ENCODE results near the gene RAPH1.
A peak's percentile ranks its signal among the peaks of the same experiment; 100 is the strongest.

Gene RAPH1, protein sequence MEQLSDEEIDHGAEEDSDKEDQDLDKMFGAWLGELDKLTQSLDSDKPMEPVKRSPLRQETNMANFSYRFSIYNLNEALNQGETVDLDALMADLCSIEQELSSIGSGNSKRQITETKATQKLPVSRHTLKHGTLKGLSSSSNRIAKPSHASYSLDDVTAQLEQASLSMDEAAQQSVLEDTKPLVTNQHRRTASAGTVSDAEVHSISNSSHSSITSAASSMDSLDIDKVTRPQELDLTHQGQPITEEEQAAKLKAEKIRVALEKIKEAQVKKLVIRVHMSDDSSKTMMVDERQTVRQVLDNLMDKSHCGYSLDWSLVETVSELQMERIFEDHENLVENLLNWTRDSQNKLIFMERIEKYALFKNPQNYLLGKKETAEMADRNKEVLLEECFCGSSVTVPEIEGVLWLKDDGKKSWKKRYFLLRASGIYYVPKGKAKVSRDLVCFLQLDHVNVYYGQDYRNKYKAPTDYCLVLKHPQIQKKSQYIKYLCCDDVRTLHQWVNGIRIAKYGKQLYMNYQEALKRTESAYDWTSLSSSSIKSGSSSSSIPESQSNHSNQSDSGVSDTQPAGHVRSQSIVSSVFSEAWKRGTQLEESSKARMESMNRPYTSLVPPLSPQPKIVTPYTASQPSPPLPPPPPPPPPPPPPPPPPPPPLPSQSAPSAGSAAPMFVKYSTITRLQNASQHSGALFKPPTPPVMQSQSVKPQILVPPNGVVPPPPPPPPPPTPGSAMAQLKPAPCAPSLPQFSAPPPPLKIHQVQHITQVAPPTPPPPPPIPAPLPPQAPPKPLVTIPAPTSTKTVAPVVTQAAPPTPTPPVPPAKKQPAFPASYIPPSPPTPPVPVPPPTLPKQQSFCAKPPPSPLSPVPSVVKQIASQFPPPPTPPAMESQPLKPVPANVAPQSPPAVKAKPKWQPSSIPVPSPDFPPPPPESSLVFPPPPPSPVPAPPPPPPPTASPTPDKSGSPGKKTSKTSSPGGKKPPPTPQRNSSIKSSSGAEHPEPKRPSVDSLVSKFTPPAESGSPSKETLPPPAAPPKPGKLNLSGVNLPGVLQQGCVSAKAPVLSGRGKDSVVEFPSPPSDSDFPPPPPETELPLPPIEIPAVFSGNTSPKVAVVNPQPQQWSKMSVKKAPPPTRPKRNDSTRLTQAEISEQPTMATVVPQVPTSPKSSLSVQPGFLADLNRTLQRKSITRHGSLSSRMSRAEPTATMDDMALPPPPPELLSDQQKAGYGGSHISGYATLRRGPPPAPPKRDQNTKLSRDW

DNA sequence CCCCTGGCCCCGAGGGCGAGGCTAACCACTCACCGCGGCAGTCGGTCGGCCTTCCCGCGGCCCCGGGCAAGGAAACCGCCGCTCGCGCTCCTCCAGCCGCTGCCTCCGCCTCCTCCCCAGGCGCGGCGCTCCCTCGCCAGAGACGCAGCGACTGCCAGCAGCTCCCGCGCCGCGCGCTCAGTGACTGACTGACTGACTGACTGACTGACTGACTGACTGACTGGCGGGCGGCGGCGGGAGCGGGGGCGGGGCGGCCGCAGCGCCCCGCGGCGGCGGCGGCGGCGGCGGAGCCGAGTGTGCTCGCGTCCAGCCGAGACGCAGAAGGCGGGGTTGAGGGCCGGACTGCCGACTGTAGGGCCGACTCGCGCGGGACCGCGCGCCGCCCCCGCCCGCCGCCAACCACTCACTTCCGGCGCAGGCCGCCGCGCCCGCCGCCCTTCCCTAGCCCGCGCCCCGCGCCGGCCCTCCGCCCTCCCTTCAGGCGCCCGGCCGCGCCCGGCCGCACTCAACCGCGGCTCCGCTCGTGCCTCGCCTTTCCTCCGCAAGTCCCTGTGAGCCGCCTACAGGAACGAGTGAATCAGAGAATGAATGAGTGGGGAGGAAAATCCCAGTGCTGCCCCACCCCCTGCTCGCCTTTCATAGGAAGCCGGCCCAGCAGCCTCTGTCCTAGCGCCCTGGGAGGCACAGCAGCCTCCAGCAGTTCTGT lies at the start of gene RAPH1:
Gene RAPH1 (minus strand): TSS at position 224 of the 706 bp plus-strand sequence. CDS start 39,948 bp downstream, outside the sequence.
- DNase-seq: peak; percentile 76 to 80

DNA sequence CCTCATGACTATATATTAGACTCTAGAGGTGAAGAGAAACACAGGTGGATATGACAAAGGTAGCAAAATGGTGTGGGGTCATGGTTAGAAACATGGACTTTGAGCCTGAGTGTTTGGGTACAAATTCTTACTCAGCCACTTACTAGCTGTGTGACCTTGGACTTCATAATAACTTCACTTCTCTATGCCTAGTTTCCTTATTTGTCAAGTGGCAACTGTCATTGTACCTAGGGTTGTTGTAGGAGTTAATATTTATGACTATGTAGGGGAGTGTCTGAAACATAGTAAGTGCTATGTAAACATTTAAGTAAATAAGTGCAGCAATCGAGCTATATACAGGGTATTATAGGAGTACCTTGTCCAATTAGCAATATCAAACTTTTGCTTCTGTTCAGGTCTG lies 49.7 kb upstream of the RAPH1 start:
- DNase-seq: no peak

- peak; percentile 44 to 55 for DNase-seq
Observed at GRCh38 chr2:203583701-203584100, 48.6 kb upstream of the RAPH1 start.

- DNase-seq: no peak
Observed at GRCh38 chr2:203583084-203583695, 48.1 kb upstream of the RAPH1 start.

GRCh38 chr2:203582468-203582867 lies 47.4 kb upstream of the RAPH1 start:
- DNase-seq: no peak

GRCh38 chr2:203580844-203581243 lies 45.7 kb upstream of the RAPH1 start:
- DNase-seq: no peak

- no peak for DNase-seq
Observed at GRCh38 chr2:203579730-203580129, 44.6 kb upstream of the RAPH1 start.

DNA sequence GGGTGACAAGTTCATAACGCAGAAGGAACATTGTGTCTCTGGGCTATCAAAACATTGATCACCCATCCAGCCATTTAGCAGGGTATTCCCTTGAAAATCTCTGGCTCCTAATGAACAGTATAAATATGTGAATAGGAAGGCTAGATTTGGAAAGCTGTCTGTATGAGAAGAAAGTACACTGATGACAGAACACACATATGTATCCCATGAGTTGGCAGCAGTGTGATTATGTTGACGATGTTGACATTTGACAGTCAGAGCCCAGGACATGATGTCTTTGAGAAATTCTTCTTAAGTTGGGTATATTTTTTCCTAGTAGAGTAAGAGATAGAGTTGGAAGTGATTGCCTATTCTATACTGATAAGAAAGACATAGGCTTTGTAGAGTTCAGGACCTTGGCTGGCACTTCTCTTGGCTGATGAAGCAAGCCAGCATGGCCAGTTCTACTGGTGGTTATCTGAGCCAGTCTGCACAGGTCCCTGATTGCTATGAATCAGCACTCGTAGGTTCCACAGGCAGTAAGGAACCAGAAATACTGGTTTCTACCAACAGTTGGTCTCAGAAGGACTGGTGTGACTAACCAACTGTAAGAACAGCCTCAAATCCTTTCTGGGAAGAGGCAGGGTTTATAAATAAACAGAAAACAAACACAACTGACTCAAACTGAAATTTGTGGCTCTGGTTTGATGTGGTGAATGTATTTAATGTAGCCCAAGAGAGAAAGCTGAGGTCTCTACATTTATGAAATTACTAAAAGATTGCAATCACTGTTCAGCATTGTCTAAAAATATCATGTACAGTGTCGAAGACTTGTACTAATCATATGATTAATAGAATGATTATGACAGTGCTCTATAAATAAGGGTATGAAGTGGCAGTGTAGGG lies 43.9 kb upstream of the RAPH1 start:
- peak; percentile 46 to 56 for DNase-seq

DNA sequence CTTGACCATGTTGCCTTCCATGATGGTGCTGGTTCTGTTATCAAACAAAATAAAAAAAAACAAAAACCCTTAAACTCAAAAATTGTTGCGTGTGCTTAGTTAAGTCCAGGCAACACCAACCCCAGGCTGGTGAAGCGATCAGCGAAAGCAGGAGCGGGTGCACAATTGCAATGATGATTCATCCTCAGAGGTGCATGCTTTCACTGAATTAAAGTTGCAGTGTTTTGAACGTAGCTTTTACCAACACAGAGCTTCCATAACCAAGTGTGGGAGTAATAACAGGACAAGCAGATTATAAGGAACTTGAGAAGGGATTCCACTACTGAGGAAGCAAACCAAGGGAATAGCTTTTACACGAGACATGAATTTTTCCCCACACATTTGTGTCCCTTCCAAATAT lies 39.7 kb upstream of the RAPH1 start:
- DNase-seq: no peak

- DNase-seq: no peak
Observed at GRCh38 chr2:203572316-203572715, 37.2 kb upstream of the RAPH1 start.

GRCh38 chr2:203569677-203570316 lies 34.7 kb upstream of the RAPH1 start:
- DNase-seq: no peak

- no peak for DNase-seq
Observed at GRCh38 chr2:203567691-203568090, 32.6 kb upstream of the RAPH1 start.

DNA sequence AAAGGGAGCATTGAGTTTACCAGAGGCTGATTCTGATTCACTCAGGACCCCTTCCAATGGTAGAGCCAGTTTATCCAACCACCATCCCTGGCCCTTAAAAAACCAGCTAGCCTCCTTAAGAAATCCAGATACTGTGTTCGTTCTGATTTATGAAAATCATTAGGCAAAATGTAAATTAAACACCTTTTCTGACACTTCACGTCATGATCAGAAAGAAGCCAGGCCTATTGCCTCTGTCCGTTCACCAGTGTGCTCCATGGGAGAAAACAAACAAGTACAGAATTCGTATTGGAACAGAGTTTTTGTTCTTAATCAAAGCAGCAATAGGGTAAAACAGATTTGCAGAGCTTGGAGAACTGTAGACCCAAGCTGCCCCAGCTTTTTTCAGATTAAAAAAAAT lies 31.1 kb upstream of the RAPH1 start:
- DNase-seq: no peak

GRCh38 chr2:203565076-203565475 lies 30.0 kb upstream of the RAPH1 start:
- DNase-seq: no peak

DNA sequence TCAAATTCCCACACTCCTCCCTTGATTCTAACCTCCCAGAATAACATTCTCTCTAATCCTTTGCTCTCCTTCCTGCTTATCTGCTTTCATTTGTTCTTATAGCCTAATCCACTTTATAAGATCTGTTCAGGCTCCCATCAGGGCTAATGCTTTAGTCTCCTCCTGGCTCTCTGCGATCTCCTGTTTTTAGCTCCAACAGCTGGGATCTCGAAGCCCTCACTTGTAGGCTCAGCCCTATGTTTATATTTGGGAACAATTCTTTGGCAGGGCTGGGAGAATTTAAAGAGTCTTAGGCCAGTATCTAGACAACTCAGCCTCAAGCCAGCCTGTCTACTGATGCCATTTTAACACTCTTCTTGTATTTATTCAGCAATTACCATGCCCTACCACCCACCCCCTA lies 27.2 kb upstream of the RAPH1 start:
- DNase-seq: no peak

DNA sequence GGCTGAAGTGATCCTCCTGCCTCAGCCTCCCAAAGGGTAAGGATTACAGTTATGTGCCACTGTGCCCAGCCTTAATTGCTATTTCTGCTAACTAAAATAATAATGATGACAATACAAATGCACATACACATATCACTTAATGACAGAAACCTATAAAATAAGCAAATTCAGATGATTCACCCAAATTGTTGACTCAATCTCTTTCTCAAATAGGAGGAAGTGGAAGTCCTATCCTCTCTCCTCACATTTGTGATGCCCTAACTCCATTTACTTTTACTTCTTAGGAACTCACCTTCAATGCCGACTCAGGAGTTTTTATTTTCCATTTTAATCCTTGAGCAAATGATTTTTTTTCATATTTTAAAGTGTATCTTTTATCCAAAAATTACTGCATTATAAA lies 24.5 kb upstream of the RAPH1 start:
- DNase-seq: no peak

DNA sequence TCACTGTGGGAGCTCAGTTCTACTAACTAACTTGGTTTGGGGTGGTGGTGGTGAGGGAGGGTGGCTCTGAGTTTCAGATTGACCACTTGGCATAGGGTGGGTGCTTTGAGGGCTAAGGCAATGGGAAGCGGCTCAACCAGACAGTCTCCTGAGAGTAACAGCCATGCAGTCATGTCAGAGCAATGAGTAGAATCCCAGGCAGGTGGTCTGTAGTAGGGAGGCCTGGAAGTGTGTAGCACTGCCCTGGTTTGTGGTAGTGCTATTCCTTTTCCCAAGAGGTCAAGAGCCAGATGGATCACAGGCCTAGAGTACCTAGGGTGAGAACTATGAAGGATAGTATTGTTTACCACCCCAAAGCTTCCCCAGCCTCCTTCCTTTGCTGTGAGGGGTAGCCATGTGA lies 18.7 kb upstream of the RAPH1 start:
- no peak for DNase-seq

DNA sequence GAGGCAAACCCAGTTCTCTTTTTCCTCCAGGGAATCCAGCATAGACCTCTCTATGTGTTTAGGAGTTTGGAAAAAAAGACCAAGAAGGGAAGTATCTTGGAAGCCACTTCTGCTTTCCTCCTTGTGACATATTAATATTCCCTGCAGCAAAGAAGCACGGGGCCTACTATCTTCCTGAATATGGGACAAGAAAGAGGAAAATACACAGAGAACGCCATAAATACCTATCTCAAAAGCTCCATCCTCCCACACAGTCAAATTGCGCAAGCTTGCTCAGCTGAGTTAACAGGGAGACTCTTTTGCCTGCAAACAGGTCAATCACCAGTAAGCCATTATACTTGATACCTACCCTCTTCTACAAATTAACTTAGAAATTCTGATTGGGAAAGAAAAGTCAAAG lies 16.7 kb upstream of the RAPH1 start:
- DNase-seq: no peak

DNA sequence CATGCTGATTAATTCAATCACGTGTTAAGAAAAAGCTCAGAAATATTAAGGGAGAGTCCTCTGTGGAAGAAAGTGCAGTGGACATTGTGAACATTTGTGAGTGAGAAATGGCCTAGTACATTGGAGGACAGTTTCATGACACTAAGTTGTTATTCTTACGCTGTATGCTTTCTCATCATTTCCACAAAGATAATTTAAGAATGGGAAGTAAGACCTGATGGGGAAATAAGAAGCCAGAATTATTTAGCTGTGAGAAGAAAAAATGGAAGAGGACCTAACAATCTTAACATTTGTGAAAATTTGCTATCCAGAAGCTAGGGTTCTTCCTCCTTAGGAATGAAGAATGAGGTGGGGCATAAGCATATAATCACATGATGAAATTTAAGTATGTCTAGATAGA lies 15.2 kb upstream of the RAPH1 start:
- DNase-seq: no peak

GRCh38 chr2:203549406-203549805 lies 14.3 kb upstream of the RAPH1 start:
- no peak for DNase-seq

- no peak for DNase-seq
Observed at GRCh38 chr2:203548887-203549286, 13.8 kb upstream of the RAPH1 start.
